Gastroesophageal sphincter (tissue), 3 donors: ENCODE results near the gene MRE11.

ENCODE experiments used
- CTCF ChIP-seq, 4 experiments: fragments of 200-600 bp in 2 of 4; fragments of 450-650 bp in 2 of 4; sonication (generic) in 1 of 4; IDR thresholded peaks; one replicate each; pipeline ENCODE4 v1.5.1; 2017 to 2019; ENCODE audit warnings: antibody characterized with exemption in 4 of 4, mild to moderate bottlenecking in 2 of 4, moderate library complexity in 2 of 4
- EP300 ChIP-seq: sonication (generic); formaldehyde crosslinking; IDR thresholded peaks from one replicate; pipeline ENCODE4 v1.6.1; 2017; ENCODE audit warnings: antibody characterized with exemption, mild to moderate bottlenecking

GRCh38 chr11:94455861-94456260, 37.8 kb downstream of the MRE11 start:
- no peak for TF ChIP-seq CTCF (IDR thresholded peaks at IDR 0.05)
- no peak for TF ChIP-seq EP300
